Prostate gland (tissue), 2 donors: ENCODE measurements around the gene APH1A.

ENCODE experiments used
- POLR2A ChIP-seq: fragments of 450-650 bp; IDR thresholded peaks from one replicate; pipeline ENCODE4 v1.6.1; 2016; ENCODE audit warnings: antibody characterized with exemption, mild to moderate bottlenecking
- POLR2AphosphoS5 ChIP-seq: sonication (generic); formaldehyde crosslinking; IDR thresholded peaks from one replicate; pipeline ENCODE4 v1.6.1; 2017; ENCODE audit warnings: antibody characterized with exemption
- TF ChIP-seq, protein P1 (sequence below), 4 experiments: fragments of 200-600 bp in 2 of 4; fragments of 450-650 bp in 2 of 4; sonication (generic) in 2 of 4; IDR thresholded peaks; 1 replicate in 3 of 4; 2 replicates in 1 of 4; pipeline ENCODE4 v1.5.1; 2016 to 2019; ENCODE audit warnings: antibody characterized with exemption in 4 of 4, mild to moderate bottlenecking in 2 of 4, moderate library complexity in 2 of 4

DNA sequence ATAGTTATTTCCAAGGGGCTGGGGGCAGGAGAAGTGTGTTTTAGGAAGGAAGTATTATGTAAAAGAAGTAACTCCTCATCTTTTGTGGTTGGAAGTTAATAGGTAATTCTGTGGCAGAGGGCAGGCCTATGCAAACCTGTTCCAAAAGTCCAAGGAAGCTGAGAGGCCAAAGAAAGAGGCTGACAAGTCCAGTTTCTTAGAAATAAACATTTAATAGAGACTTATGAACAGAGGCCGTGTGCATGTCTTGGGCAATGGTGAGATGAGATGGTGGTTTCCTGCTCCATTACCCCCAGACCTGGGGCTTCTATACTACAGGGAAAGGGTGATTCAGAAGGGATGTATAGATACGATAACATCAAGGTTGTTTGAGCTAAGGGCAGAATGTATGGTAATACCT lies 18.9 kb downstream of the APH1A start:
- TF ChIP-seq, protein P1, sequence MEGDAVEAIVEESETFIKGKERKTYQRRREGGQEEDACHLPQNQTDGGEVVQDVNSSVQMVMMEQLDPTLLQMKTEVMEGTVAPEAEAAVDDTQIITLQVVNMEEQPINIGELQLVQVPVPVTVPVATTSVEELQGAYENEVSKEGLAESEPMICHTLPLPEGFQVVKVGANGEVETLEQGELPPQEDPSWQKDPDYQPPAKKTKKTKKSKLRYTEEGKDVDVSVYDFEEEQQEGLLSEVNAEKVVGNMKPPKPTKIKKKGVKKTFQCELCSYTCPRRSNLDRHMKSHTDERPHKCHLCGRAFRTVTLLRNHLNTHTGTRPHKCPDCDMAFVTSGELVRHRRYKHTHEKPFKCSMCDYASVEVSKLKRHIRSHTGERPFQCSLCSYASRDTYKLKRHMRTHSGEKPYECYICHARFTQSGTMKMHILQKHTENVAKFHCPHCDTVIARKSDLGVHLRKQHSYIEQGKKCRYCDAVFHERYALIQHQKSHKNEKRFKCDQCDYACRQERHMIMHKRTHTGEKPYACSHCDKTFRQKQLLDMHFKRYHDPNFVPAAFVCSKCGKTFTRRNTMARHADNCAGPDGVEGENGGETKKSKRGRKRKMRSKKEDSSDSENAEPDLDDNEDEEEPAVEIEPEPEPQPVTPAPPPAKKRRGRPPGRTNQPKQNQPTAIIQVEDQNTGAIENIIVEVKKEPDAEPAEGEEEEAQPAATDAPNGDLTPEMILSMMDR (IDR thresholded peaks at IDR 0.05), result no peak
- TF ChIP-seq POLR2A, result no peak
- TF ChIP-seq POLR2AphosphoS5, result no peak
